Osteoblast (primary cell): ENCODE measurements around the gene FUOM. TPM values are rescaled to one million over a fixed set of nuclear protein-coding genes. Genes with fewer than 3 reads are reported as not detected.
A peak's percentile ranks its signal among the peaks of the same experiment; 100 is the strongest.

ENCODE experiments used
- DNase-seq: peaks from one replicate; pipeline ENCODE4 v3.0.0; 2011; ENCODE audit warnings: low spot score, mixed read lengths; ENCODE audit not compliant: insufficient read length; ENCODE audit errors: missing footprints
- H2AFZ ChIP-seq: 2 replicates; pipeline ENCODE4 v1.6.0; 2011; ENCODE audit warnings: mild to moderate bottlenecking, low read length
- H3K27ac ChIP-seq: 2 replicates; pipeline ENCODE4 v1.5.1; 2011; ENCODE audit warnings: mild to moderate bottlenecking, low read depth, low read length, moderate library complexity
- H3K27me3 ChIP-seq: 2 replicates; pipeline ENCODE4 v1.6.0; 2012; ENCODE audit warnings: mild to moderate bottlenecking, control low read depth, inconsistent platforms, low read length, moderate library complexity; ENCODE audit not compliant: insufficient read depth
- H3K36me3 ChIP-seq: 2 replicates; pipeline ENCODE4 v1.5.1; 2011; ENCODE audit warnings: mild to moderate bottlenecking, low read length, control low read depth, moderate library complexity; ENCODE audit not compliant: insufficient read depth
- H3K4me1 ChIP-seq: 2 replicates; pipeline ENCODE4 v1.5.1; 2011; ENCODE audit warnings: mild to moderate bottlenecking, low read length, control low read depth, moderate library complexity; ENCODE audit not compliant: insufficient read depth
- H3K4me2 ChIP-seq: 2 replicates; pipeline ENCODE4 v1.6.0; 2011; ENCODE audit warnings: mild to moderate bottlenecking, low read length; ENCODE audit not compliant: insufficient read depth
- H3K4me3 ChIP-seq: fragments of 200-600 bp; sonication (generic); 3 replicates; pipeline ENCODE4 v1.5.1; 2012; ENCODE audit warnings: mild to moderate bottlenecking, low read length, inconsistent platforms; ENCODE audit not compliant: insufficient read depth
- H3K79me2 ChIP-seq: 2 replicates; pipeline ENCODE4 v1.6.0; 2012; ENCODE audit warnings: mild to moderate bottlenecking, low read length, control low read depth, inconsistent platforms; ENCODE audit not compliant: insufficient read depth
- H3K9me3 ChIP-seq: 2 replicates; pipeline ENCODE4 v1.5.1; 2011; ENCODE audit warnings: low read depth, low read length, control low read depth
- H4K20me1 ChIP-seq: 2 replicates; pipeline ENCODE4 v1.6.0; 2012; ENCODE audit warnings: mild to moderate bottlenecking, low read length, control low read depth; ENCODE audit not compliant: insufficient read depth
- total RNA-seq: library from RNA; depleted of rRNA; stranded (reverse); fragments of >200 nt; gene quantifications from 2 replicates; pipeline ENCODE4 v1.2.3, GENCODE V29; 2012
- TF ChIP-seq, protein P1 (sequence below): IDR thresholded peaks from 2 replicates; pipeline ENCODE4 v1.5.1; 2011; ENCODE audit warnings: mild to moderate bottlenecking, low read depth, low read length, moderate library complexity; ENCODE audit errors: extremely low read depth

Gene FUOM
- total RNA-seq, 1 donor = 5.1 TPM

DNA sequence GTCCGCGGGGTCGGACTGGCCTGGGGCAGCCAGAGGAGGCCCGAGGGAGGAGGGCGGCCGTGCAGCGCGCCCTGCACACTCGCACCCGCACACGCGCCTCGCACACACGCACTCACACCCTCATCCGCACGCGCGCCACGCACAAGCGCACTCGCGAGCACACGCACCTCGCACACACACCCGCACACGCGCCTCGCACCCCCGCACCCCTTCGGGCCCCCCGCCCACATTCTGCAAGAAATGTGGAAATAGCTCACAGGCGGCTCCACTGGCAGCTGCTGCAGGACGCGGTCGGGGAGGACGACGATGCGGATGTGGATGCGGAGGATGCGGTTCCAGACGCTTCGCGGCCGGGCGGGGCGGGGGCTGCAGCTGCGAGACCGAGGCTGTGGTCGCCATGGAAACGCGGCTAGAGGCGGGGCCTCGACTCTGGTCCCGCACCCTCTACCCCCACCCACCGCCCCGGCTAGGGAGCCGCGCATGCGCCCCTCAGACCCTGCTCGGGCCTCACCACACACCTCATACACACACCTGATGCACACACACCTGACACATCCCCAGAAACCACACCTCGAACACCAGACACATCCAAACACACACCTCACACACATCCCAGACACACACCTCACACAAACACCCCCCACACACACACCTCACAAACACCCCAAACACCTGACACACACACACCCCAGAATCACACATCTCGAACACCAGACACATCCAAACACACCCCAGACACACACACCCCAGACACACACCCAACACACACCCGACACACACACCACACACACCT, 21.0 kb downstream of the FUOM start, which contains the start of gene CALY:
CALY (minus strand) TSS at position 320 of the 793 bp plus-strand sequence. CDS start 7,907 bp downstream, outside the sequence.
- Histone ChIP-seq H3K79me2 (no peaks in the 10 kb centered on the region), H3K4me3 (no peak within 1 kb of the TSS), H4K20me1 (no peaks in the 10 kb centered on the region), H3K36me3 (no peaks in the 10 kb centered on the region), H3K4me2 (no peak within 1 kb of the TSS), H3K9me3 (no peaks in the 10 kb centered on the region), H3K27me3 (peaks cover 46% of the 10 kb centered on the region), H3K27ac (no peak within 1 kb of the TSS), H3K4me1 (no peaks in the 10 kb centered on the region), H2AFZ (no peak within 1 kb of the TSS)
- TF ChIP-seq, protein P1, sequence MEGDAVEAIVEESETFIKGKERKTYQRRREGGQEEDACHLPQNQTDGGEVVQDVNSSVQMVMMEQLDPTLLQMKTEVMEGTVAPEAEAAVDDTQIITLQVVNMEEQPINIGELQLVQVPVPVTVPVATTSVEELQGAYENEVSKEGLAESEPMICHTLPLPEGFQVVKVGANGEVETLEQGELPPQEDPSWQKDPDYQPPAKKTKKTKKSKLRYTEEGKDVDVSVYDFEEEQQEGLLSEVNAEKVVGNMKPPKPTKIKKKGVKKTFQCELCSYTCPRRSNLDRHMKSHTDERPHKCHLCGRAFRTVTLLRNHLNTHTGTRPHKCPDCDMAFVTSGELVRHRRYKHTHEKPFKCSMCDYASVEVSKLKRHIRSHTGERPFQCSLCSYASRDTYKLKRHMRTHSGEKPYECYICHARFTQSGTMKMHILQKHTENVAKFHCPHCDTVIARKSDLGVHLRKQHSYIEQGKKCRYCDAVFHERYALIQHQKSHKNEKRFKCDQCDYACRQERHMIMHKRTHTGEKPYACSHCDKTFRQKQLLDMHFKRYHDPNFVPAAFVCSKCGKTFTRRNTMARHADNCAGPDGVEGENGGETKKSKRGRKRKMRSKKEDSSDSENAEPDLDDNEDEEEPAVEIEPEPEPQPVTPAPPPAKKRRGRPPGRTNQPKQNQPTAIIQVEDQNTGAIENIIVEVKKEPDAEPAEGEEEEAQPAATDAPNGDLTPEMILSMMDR = no peak
- peak; percentile 81 for DNase-seq

DNA sequence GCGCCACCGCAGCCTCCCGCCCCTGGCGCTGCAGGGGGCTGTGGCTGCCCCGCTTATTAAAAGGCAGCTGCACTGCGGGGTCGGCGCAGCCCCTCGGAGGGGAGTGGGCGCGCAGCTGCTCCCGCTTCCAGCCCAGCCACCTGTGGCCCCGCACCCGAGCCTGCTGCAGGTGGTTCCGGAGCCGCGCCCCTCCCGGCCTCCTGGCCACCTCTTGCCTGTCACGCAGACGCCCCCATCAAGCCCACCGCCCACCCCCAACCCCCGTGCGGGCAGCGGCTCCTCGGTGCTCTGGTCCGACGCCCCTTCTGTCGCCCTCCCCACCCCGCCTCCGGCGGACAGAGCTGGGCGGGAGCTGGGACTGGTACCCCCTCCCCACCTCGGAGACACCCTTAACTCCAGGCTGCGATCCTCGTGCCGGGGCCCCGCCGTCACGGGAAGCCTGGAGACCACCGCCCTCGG, 21.7 kb downstream of the FUOM start:
- Histone ChIP-seq H4K20me1 (no peaks in the 10 kb centered on the region), H3K27me3 (peaks cover 52% of the 10 kb centered on the region), H3K79me2 (no peaks in the 10 kb centered on the region), H3K4me3 (no peak overlapping the region), H3K9me3 (no peaks in the 10 kb centered on the region), H3K36me3 (no peaks in the 10 kb centered on the region), H3K4me2 (no peak overlapping the region), H2AFZ (no peak overlapping the region), H3K4me1 (no peaks in the 10 kb centered on the region), H3K27ac (no peak overlapping the region)
- DNase-seq = no peak
- TF ChIP-seq, protein P1 = no peak

DNA sequence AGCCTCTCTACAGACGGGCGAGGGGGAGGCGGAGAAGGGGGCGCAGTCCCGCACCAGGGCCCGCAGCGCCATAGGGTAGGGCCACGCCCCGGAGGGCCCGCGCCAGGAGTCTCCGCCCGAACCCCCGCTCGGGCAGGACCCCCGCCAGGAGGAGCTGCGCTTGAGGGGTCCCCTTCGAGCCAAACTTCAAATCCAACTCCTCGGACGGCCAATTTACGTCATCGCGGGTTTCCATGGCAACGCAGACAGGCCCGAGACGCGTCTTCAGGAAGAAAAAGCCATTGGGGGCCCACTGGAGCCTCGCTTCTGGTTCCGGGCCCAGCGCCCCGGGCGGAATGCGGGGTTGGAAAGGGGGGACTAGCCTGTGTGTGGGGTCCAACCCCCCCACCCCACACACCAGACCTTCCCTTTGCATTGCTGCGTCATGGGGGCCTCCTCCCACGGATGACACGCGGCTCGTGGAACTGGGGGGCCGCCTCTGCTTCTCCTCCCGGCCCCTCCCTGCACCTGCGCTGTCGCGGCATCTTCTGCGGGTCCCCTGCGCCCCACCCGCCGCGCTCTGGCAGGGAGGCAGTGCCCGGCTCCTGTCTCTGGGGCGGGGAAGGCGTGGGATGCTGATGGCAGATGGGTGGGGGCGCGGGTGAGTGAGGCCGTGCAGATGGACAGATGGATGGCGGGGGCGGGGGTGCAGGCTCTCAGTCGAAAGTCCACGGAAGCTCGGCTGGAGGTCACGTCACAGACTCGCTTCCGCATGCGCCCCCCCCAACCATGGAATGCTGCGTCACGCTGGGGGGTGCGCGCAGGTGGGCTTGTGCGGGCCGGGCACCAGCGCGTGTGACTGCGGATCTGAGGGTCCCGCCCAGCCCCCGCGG, 22.3 kb downstream of the FUOM start:
- Histone ChIP-seq H3K79me2 (no peaks in the 10 kb centered on the region), H3K9me3 (no peaks in the 10 kb centered on the region), H3K4me3 (peak overlapping the region; percentile 45), H3K36me3 (no peaks in the 10 kb centered on the region), H3K4me2 (peak overlapping the region; percentile 69), H3K27ac (no peak overlapping the region), H2AFZ (no peak overlapping the region), H4K20me1 (no peaks in the 10 kb centered on the region), H3K4me1 (no peaks in the 10 kb centered on the region), H3K27me3 (peaks cover 57% of the 10 kb centered on the region)
- TF ChIP-seq, protein P1 = no peak
- DNase-seq = peak; percentile 95
